ENCODE data around the gene PRKD1. TPM values are rescaled to one million over a fixed set of nuclear protein-coding genes. Genes with fewer than 3 reads are reported as not detected.

PRKD1 gene
- total RNA-seq, 1 donor from 2014 or later, result 14.9 TPM

DNA sequence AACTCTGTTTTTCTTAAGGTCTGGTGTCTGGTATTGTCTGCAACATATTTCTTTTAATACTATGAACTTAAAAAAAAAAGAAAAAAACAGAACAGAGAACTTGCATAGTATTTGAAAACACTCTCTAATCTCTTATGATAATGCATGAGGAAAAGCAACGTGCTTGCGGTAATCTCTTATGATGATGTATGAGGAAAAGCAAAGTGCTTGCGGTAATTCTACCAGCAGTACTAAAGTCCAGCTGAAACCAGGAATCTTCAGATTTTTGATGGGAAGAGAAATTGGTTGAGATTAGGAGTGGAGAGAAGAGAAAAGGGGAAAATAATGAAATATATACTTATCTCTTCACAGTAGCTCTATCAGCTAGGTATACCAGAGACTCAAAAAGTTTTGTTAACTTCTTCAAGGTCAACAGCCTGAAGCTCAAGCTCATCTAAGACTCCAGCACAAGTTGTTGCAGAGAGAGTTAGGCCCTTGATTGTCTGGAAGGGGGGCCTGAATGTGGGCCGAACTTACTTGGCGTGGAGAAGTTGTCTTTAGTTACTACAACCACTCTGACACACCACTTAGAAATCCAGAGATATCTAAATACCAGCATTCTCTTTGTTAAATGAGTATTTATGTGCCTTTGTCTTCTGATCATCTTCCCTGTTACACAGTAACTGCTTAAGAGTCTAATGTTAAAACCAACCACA lies 240.4 kb downstream of the PRKD1 start:
- intact Hi-C loops (cut with DNase I), result no loop called here
- Histone ChIP-seq H3K4me1 (no peaks in the 10 kb centered on the region), H3K4me3 (no peak overlapping the region), H3K36me3 (no peaks in the 10 kb centered on the region), H3K9me3 (no peaks in the 10 kb centered on the region), H3K27ac (no peak overlapping the region), H3K27me3 (ENCODE audit: low read depth) (no peaks in the 10 kb centered on the region)
- TF ChIP-seq, protein P1, sequence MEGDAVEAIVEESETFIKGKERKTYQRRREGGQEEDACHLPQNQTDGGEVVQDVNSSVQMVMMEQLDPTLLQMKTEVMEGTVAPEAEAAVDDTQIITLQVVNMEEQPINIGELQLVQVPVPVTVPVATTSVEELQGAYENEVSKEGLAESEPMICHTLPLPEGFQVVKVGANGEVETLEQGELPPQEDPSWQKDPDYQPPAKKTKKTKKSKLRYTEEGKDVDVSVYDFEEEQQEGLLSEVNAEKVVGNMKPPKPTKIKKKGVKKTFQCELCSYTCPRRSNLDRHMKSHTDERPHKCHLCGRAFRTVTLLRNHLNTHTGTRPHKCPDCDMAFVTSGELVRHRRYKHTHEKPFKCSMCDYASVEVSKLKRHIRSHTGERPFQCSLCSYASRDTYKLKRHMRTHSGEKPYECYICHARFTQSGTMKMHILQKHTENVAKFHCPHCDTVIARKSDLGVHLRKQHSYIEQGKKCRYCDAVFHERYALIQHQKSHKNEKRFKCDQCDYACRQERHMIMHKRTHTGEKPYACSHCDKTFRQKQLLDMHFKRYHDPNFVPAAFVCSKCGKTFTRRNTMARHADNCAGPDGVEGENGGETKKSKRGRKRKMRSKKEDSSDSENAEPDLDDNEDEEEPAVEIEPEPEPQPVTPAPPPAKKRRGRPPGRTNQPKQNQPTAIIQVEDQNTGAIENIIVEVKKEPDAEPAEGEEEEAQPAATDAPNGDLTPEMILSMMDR (IDR thresholded peaks at IDR 0.05), result no peak
- no peak for ATAC-seq
- DNase-seq, result no peak

GRCh38 chr14:29684926-29685325 lies 242.7 kb downstream of the PRKD1 start:
- no peak overlapping the region for H3K27ac ChIP-seq
- ATAC-seq, result no peak
- H3K4me3 ChIP-seq, result no peak overlapping the region
- no peaks in the 10 kb centered on the region for H3K27me3 ChIP-seq (ENCODE audit: low read depth)
- H3K9me3 ChIP-seq, result no peaks in the 10 kb centered on the region
- DNase-seq, result no peak
- H3K36me3 ChIP-seq, result no peaks in the 10 kb centered on the region
- TF ChIP-seq, protein P1 (IDR thresholded peaks at IDR 0.05), result no peak
- H3K4me1 ChIP-seq, result no peaks in the 10 kb centered on the region
- intact Hi-C loops (cut with DNase I), result no loop called here

DNA sequence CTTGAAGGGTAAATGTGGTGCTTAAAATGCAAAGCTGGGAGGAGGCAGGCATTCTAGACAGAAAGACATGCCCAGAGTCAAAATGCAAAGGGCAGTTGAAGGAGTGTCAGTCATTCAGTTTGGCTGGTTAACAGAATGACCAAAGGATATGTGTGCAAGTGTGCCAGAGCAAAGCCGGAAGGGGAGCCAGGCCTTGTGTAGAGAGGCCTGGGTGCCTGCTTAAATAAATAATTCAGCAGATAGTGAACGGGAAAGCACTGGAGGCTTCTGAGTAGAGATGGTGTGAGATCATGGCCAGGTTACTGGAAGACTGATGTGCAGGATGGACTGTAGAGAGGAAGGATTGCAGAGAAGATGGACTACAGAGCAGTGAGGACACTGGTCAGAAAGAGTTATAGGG lies 244.9 kb downstream of the PRKD1 start:
- Histone ChIP-seq H3K36me3 (no peaks in the 10 kb centered on the region), H3K9me3 (no peaks in the 10 kb centered on the region), H3K27ac (no peak overlapping the region), H3K27me3 (ENCODE audit: low read depth) (no peaks in the 10 kb centered on the region), H3K4me3 (no peak overlapping the region), H3K4me1 (no peaks in the 10 kb centered on the region)
- intact Hi-C loops (cut with DNase I), result no loop called here
- ATAC-seq, result no peak
- TF ChIP-seq, protein P1 (IDR thresholded peaks at IDR 0.05), result no peak
- no peak for DNase-seq

DNA sequence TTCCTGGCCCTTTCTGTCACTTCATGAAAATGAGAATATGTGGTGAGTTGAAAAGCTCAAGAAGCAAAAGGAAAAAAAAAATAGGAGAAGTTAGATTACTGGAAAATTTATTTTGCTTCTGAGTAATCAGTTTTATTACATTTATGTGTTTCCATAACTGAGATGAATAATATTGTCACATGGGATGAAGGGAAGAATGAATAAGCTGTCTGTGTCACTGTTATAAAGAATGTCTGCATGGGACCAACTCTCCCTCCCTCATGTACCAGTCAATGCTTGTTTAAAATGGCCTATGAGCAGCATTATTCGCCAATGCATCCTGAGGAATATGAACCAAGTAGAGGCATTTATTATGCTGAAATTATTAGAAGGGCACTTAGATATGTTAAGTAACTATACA lies 246.3 kb downstream of the PRKD1 start:
- H3K27ac ChIP-seq, result no peak overlapping the region
- H3K4me3 ChIP-seq, result no peak overlapping the region
- intact Hi-C loops (cut with DNase I), result no loop called here
- H3K27me3 ChIP-seq (ENCODE audit: low read depth), result no peaks in the 10 kb centered on the region
- H3K36me3 ChIP-seq, result no peaks in the 10 kb centered on the region
- DNase-seq (no peak), ATAC-seq (no peak)
- TF ChIP-seq, protein P1 (IDR thresholded peaks at IDR 0.05), result no peak
- H3K9me3 ChIP-seq, result no peaks in the 10 kb centered on the region
- H3K4me1 ChIP-seq, result no peaks in the 10 kb centered on the region

- no peak for ATAC-seq
- intact Hi-C loops (cut with DNase I), result no loop called here
Observed at GRCh38 chr14:29674566-29675285, 252.9 kb downstream of the PRKD1 start.

More at GRCh38 chr14:29674566-29675285, 252.9 kb downstream of the PRKD1 start:
- H3K36me3 ChIP-seq, result no peaks in the 10 kb centered on the region
- DNase-seq, result no peak
- H3K4me3 ChIP-seq, result no peak overlapping the region
- no peaks in the 10 kb centered on the region for H3K27me3 ChIP-seq (ENCODE audit: low read depth)
- no peaks in the 10 kb centered on the region for H3K4me1 ChIP-seq
- TF ChIP-seq, protein P1 (IDR thresholded peaks at IDR 0.05), result no peak
- H3K27ac ChIP-seq, result no peak overlapping the region
- no peaks in the 10 kb centered on the region for H3K9me3 ChIP-seq
